ENCODE data around the gene VSIG1.

The VSIG1 gene

GRCh38 chrX:108044554-108045256, at the start of gene VSIG1:
VSIG1 (plus strand) TSS chrX:108045065; CDS start chrX:108045131, 66 bp downstream.
- no peak for DNase-seq

- no peak for DNase-seq
Measured at GRCh38 chrX:107996124-107996523, 48.7 kb upstream of the VSIG1 start.

GRCh38 chrX:108000751-108001150, 44.1 kb upstream of the VSIG1 start:
- no peak for DNase-seq

GRCh38 chrX:108001218-108001814, 43.5 kb upstream of the VSIG1 start:
- DNase-seq: peak; percentile 50

GRCh38 chrX:108018656-108019381, 26.0 kb upstream of the VSIG1 start:
- DNase-seq: peak; percentile 72

GRCh38 chrX:108019382-108019875, 25.4 kb upstream of the VSIG1 start:
- peak; percentile 7 for DNase-seq

- peak; percentile 45 for DNase-seq
Measured at GRCh38 chrX:108020631-108021030, 24.2 kb upstream of the VSIG1 start.

- no peak for DNase-seq
Measured at GRCh38 chrX:108022491-108023089, 22.3 kb upstream of the VSIG1 start.

GRCh38 chrX:108025376-108025775, 19.5 kb upstream of the VSIG1 start:
- no peak for DNase-seq

- no peak for DNase-seq
Measured at GRCh38 chrX:108025954-108026600, 18.8 kb upstream of the VSIG1 start.

- DNase-seq: no peak
Measured at GRCh38 chrX:108028854-108029253, 16.0 kb upstream of the VSIG1 start.

- no peak for DNase-seq
Measured at GRCh38 chrX:108029928-108030711, 14.7 kb upstream of the VSIG1 start.

- no peak for DNase-seq
Measured at GRCh38 chrX:108032944-108033343, 11.9 kb upstream of the VSIG1 start.

GRCh38 chrX:108033890-108034289, 11.0 kb upstream of the VSIG1 start:
- DNase-seq: no peak

- DNase-seq: no peak
Measured at GRCh38 chrX:108034725-108035124, 10.1 kb upstream of the VSIG1 start.

- DNase-seq: no peak
Measured at GRCh38 chrX:108036298-108036973, 8.4 kb upstream of the VSIG1 start.

GRCh38 chrX:108049649-108050048, 4.8 kb downstream of the VSIG1 start:
- no peak for DNase-seq

GRCh38 chrX:108053218-108053617, 8.4 kb downstream of the VSIG1 start:
- no peak for DNase-seq

GRCh38 chrX:108055546-108055945, 10.7 kb downstream of the VSIG1 start:
- no peak for DNase-seq

- no peak for DNase-seq
Measured at GRCh38 chrX:108059801-108060200, 14.9 kb downstream of the VSIG1 start.

- DNase-seq: no peak
Measured at GRCh38 chrX:108064001-108064400, 19.1 kb downstream of the VSIG1 start.

All from CD4-positive, alpha-beta T cell treated with Interleukin-10 for 1 hour (primary cell).